GM18951 (cell line): ENCODE measurements around the gene OR2Z1.

Experiments used
- POLR2A ChIP-seq: IDR thresholded peaks from 4 replicates; pipeline ENCODE4 v1.6.1; 2011; ENCODE audit warnings: mild to moderate bottlenecking; ENCODE audit not compliant: insufficient read length, insufficient read depth; ENCODE audit errors: extremely low read depth
- in situ Hi-C: fragments of 300-500 bp; cut with MboI; formaldehyde crosslinking; loops from one replicate; pipeline ENCODE4 v1.12.0; 2022; ENCODE audit warnings: low sequenced_read_pairs, mixed read lengths, inconsistent platforms; ENCODE audit not compliant: unreplicated experiment

Gene OR2Z1, protein sequence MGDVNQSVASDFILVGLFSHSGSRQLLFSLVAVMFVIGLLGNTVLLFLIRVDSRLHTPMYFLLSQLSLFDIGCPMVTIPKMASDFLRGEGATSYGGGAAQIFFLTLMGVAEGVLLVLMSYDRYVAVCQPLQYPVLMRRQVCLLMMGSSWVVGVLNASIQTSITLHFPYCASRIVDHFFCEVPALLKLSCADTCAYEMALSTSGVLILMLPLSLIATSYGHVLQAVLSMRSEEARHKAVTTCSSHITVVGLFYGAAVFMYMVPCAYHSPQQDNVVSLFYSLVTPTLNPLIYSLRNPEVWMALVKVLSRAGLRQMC

DNA sequence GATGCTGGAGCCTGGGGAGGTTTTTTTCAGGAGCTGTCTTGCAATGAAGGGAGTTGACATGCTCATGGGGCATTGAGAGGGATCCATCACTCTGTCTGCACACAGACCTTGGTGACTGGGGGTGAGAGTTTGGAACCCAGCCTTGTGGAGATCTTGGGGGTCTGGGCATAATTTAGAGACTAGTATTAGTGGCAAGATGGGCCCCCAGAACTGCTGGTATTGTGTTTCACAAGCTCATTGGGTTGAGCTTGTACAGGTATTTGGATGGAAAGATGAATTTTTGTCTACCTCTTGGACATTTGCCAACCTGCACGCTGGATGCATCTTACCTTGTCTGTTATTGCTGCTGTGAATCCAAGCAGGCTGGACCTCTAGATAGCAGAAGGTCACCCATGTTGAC is at the start of gene OR2Z1:
Gene OR2Z1, plus strand, starts transcription at position 301 of the 400 bp plus-strand sequence. CDS start 9,395 bp downstream, outside the sequence.
- no peak for TF ChIP-seq POLR2A
- in situ Hi-C loops: no loop called here

DNA sequence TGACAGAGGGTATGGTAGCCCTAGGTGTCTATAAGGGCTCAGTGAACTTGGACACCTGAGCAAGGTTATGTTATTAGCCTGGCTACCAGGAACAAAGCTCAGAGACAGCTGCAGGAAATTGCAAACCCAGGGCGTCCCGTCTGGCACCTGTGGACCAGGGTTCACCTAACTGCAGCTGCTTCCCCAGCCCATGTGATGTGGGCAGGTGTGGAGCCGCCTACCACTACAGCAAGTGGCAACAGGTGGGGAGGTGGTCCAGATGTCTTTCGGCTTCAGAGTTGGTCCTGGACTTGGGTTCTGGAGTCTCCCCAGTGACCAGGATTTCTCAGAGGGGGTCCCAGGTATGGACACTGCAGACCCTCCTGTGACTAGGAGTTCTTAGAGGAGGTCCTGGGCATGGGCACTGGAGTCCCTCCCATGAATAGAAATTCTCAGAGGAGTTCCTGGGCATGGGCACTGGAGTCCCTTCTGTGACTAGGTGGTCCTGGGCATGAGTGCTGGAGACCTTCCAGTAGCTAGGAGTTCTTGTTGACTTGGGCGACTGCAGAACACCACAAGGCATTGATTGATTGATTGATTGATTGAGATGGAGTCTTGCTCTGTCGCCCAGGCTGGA is 48.0 kb upstream of the OR2Z1 start:
- no peak for TF ChIP-seq POLR2A
- in situ Hi-C loops: no loop called here

DNA sequence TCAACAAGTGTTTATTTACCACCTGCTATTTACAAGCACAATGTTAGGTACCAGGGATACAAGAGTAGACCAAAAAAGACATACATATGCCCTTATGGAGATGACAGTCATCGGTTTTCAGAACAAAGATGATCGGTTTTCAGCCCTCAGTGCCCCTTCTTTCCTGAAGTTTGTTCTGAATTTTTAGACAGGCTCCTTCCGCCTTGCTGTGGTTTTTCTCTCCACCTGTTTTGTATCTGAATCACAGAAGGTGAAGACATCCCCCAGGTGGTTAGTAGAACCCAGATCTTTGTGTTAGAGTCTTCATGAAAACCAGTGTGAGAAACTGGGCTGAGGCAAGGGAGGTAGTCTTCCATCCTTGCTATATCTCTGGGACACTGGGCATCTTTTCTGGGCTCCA is 46.4 kb upstream of the OR2Z1 start:
- no peak for TF ChIP-seq POLR2A
- in situ Hi-C loops: no loop called here

DNA sequence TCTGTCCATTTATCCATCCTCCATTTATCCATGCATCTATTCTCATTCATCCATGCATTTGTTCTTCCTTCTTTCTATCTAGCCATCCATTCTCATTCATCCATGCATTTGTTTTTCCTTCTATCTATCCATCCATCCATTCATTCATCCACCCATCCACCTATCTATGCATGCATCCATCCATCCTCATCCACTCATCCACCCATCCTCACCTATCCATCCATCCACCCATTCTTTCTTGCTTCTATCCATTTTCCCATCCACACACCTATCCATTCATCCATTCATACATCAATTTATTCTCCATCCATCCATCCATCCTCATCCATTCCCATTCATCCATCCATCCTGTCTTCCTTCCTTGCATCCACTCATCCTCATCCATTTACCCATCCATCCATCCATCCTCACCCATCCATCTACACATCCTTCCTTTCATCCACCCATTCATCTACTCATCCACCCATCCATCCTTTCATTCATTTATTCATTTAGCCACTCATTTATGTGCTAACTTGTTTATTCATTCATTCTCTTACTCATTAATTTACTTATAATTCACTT is 43.1 kb upstream of the OR2Z1 start:
- TF ChIP-seq POLR2A: no peak
- in situ Hi-C loops: no loop called here

DNA sequence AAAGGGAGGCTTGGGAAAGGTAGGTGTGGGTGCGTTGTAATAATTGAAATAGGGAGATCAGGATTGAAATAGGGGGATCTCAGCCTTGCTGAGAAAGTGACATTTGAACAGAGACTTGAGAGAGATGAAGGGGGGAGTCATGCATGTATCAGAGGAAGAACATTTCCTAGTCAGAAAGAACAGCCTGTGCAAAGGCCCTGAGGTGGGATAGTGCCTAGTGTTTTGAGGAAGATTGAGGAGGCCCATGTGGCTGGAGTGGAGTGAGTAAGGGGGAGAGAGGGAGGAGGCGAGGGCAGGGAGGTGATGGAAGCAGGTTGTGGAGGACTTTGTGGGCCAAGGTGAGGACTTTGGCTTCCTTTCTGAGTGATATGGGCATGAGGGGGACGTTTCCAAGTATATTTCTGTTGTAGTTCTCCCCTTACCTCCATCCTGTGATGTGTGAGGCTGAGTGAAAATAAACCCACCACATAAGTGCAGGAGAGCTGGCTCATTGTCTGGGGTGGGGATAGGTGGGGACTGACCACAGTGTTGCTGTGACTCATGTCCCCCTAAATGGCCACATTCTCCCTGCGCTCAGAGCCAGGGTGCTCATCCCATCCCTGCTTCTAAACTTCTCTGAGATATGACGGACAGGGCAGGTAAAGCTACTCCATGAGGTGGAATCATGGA is 40.6 kb upstream of the OR2Z1 start:
- in situ Hi-C loops: no loop called here
- TF ChIP-seq POLR2A: no peak

DNA sequence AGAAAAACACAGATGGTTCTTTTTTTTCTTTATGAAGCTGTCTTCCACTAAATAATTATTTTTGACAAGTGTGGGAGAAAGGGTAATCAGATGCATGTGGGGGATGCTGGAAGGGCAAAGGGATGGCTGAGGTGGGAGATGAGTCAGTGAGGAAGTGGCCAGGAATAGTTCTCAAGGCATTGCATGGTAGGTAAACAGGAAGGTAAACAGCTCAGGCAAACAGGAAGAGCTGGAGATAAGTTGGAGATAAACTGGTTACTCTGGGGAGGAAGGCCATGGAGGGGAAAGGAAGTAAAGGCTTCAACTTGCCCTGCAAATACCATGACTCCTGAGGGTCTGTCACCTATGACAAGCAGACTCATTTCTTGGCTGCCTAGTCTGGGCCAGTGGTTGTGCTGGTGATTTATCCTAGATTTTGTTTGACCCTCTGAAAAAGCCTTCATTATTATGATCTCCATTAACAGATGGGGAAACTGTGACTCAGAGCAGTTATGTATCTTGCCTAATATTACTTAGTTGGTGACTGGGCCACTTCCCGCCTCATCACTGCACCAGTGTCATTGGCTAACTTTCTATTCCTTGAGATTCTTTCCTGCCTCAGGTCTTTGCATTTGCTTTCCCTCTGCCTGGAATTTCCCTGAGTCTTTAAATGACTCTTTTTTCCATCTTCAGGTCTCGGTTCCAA is 39.9 kb upstream of the OR2Z1 start:
- no peak for TF ChIP-seq POLR2A
- in situ Hi-C loops: no loop called here

DNA sequence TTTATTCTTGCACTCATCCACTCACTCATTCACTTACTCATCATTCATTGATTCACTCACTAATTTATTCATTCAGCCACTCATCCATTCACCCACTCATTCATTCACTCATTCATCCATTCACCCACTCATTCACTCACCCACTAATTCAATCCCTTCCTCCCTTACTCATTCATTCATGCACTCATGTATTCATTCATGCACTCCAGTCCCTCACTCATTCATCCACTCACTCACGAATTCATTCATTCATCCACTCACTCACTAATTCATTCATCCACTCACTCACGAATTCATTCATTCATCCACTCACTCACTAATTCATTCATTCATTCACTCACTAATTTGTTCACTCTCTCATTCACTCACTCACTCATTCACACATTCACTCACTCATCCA is 39.0 kb upstream of the OR2Z1 start:
- in situ Hi-C loops: no loop called here
- TF ChIP-seq POLR2A: no peak

DNA sequence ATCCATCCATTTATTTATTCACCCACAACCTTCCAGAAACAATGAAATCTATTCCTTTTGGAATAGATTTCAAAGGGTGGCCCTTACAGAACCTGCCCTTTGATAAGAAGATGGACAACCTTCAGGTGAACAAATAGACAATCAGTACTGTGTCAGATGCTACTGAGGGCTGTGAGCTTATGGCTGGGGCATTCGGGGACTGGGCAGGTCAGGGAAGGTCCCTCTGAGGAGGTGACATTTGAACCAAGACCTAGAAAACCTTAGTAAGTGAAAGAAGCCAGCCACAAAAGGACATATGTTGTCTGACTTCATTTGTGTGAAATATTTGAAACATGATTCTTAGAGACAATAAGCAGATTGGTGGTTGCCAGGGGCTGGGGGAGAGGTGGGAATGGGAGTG is 38.5 kb upstream of the OR2Z1 start:
- TF ChIP-seq POLR2A: no peak
- in situ Hi-C loops: no loop called here

DNA sequence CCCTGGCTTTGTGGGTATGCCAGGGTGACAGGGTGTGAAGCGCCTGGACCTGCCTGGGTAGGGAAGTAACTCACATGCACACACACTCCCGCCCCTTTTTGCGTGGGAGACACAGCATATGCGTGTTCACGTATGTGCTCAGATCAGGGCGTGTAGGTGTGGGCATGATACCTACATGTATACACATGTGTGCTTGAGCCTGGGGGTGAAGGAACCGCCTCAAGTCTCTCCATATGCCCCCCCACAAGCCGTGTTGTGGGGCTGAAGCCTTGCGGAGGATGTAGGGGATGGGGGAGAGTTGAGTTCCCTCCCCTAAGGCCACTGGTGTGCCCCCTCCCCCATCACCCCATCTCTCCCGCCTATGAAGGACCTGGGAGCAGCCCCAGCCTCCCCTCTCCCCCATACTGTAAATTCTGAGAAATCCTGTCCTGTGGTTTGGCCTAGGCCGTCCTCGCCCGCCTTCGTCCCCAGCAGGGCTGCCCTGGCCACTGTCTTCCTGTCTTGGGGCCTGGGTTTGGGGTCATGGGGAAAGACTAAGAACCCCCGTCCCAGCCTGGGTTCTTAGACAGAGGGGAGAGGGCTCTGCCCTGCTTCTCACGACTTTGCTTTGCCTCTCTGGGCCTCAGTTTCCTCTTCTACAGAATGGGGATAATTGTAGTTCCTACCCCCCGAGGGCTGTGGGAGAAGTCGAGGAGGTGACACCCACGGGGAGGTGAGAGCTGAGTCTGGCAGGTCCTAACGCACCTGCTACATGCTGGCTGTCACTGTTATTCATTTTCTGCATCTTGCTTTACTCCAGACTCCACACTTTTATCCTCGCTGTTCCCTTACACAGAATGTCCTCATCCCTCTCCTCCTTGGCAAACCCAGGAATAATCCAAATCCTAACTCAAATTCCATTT is 37.2 kb upstream of the OR2Z1 start:
- in situ Hi-C loops: no loop called here
- no peak for TF ChIP-seq POLR2A

DNA sequence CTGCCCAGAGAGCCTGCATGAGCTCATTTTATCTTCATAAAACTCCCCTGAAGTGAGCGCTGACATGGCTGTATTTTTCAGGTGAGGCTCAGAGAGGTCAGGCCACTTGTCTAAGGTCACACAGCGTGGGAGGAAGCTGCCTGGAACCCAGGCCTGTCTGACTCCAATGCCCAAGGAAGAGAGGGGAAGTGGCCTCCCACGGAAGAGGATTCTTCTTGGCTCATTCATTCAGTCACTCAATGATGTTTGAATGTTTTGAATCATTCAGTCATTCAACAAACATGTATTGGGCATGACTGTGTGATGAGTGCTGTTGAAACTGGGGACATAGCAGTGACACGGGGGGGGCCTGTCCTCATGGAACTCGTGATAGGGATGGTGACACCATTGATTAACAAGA is 34.9 kb upstream of the OR2Z1 start:
- no peak for TF ChIP-seq POLR2A
- in situ Hi-C loops: no loop called here

DNA sequence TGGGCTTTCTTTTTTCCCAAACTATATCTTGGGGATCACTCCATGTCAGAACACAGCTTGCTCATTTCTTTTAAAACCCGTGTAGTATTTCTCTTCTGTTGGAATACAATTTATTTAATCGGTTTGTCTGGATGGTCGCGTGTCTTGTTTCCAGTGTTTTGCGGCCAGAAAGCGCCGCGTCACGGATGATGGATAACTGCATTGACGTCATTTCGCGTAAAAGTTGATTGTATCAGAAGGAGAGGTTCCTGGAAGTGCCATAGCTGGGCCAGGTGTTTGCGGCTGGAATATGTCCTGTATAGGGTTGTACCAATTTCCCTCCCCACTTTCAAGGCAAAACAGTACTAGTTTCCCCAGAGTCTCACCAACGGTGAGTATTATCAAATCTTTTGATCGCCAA is 32.5 kb upstream of the OR2Z1 start:
- in situ Hi-C loops: no loop called here
- TF ChIP-seq POLR2A: no peak
